RPMI8226 (cell line): ENCODE measurements around the gene RAB13.
A peak's percentile ranks its signal among the peaks of the same experiment; 100 is the strongest.

ENCODE experiments used
- DNase-seq: peaks from one replicate; pipeline ENCODE4 v3.0.0-alpha.2; 2015

Gene RAB13

DNA sequence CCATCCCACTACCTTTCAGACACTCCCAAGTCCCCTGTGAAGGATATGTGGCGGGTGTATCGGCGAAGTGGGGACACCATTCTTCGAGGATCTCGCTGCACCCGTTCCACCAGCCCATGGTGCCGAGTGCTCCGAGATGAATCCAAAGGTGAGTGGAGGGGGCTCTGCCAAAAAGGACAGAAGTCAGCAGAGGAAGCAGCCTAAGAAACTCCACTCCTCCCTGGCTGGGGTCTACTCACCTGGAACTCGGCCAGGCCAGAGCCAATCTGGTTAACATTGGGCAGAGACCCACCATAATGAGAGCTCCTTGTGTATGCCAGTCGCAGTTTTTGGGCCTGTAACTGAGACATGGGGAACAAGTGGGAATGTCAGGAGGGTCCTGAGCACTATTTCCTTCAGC is 31.3 kb downstream of the RAB13 start:
- DNase-seq, result no peak

DNA sequence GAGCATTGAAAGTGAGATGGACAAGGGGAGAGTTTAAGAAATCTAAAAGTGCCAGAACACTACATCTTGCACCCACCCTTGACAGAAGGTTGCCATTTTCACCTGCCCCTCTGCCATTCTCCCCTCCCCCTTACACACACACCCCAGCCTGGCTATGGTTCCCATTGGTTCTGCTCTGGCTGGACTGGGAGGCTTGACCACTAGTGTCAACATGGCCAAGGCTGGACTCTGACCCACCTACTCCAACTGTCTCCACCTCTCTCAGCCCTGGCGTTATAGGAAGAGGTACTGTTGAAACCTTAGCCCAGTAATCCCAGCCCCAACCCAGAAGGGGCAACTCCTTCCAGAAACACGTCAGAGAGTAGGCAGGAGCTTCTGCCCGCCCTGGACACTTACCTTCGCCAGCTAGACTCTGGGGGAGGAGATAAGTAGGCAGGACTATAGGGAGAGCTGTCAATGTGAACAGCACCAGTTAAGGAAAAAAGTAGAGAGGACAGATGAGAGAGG is 32.2 kb downstream of the RAB13 start:
- DNase-seq, result no peak

DNA sequence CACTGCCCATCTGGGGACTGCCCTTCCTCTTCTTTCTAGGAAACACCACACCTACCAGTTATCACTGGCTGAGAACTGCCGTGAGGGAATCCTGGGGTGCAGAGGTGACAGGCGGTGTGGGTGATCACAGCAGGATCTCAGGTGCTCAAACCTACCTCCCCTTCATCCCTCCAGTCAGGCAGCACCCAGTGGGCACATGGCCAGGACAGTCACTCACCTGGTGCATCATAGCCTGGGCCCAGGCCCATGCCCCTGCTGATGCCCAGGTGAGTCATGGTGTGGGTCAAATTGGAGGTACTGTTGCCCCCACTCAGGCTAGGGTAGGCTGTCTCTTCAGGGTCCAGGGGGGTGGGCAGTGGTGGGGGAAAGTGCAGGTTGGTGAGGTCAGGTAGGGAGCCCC is 34.3 kb downstream of the RAB13 start:
- no peak for DNase-seq

DNA sequence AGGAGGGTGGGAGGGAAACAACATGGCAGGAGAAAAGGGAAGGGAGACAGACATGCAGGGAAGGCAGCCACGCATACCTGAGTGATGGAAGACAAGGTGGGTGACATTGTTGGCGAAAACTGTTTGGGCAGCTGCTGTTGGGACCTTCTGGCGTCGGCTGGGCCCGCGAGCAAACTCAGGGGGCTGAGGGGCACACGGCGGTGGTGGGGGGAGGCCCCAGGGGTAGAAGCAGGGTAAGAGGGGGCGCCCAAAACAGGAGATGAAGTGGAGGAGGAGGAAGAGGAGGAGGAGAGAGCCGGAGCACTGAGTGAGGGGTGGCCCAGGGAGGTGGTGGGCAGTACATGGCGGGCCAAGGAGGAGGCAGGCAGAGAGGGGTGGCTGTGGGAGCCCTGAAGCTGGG is 35.0 kb downstream of the RAB13 start:
- no peak for DNase-seq

DNA sequence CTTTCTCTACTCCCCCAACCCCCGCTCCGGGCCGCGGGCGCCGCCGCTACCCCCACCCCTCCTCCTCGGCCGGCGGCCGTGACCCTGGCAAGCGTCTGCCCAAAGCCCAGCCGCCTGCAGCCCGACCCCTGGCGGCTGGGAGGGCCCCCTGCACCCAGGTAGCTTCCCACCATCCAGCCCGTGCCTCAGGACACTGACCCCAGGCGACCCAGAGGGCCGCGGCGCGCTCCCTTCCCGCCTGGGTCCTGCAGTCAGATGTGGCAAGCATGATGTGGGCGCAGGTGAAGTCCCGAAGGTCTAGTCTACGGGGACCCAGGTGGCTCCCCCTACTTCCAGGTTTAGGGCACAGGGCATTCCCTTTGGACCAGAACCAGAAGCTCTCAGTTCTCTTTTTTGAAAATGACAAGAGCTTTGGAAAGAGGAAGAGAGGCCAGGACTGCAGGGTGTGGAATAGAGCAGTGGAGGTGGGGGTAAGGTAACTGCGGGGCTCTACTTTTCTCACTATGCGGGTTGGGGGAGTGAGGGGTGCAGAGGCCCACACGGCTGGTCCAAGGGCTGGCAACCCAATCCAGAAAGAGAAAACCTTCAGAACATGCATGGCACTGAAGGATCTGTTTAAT is 39.4 kb downstream of the RAB13 start, which contains the start of gene DENND4B:
Gene DENND4B, minus strand, starts transcription at position 97 of the 620 bp plus-strand sequence. CDS start 2,344 bp downstream, outside the sequence.
- peak; percentile 94 for DNase-seq

DNA sequence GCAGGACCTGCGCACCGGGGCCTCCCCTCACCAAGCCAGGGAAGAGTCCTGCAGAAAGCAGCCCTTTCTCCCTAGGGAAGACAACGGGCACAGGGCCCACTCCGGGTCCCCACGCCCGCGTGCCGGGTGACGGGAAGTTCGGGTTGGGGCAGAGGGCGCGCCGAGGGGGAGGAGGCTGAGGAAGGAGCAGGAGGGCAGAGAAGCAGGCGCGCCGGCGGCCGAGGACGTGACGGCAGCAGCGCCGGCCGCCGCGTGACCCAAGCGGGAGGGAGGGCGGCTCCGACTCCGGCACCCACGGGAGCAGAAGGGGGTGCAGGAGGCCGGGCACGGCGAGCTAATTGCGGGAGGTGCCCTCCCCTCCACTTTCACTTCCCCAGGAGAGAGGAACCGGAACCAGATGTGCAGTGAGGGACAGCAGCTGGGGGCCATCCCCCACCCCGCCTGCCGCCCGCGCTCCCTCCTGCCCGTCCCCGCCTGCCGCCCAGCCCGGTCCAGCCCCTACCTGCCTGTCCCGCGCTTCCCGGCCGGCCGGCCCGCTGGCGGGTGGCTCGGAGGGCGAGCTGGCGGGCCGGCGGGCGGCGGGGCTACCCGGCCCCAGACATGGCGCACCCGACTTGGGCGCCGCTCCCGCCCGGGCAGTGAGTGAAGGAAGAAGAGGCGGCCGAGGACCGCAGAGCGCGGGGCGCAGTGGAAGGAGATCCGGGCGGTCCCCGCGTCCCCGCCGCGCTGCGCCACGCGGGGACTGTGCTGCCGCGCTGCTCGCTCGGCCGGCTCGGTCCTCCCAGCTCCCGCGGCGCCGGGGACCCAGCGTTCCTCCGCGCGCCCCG is 40.1 kb downstream of the RAB13 start:
- DNase-seq, result peak; percentile 97

DNA sequence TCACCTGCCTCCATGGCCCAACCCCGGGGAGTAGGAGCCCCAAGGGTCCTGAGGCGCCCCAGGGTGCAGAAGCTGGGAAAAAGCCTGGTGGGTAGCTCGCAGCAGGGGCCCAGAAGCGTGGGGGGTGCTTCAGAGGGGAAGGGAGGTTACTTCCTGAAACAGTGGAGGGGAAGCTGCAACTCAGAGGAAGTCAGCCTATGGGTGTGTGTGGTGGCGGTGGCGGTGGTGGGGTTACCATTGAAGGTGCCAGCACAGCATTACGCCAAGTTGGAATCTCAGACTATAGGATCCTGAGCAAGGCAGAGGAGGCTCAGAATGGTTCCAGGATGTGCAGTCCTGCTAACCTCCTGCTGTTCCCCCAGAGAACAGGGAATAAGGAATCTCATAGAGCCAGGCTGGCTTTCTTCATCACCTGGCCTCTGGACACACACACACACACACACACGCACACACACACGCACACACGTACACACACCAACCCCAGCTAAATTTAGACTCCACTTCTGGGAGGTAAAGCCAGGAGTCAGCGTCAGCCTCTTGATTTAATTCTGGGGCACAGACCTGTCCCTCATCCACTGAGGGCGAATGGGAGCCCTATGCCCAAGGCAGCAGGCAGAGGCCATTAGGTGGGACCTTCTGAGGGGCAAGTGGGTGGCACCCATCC is 40.9 kb downstream of the RAB13 start:
- DNase-seq, result peak; percentile 82

DNA sequence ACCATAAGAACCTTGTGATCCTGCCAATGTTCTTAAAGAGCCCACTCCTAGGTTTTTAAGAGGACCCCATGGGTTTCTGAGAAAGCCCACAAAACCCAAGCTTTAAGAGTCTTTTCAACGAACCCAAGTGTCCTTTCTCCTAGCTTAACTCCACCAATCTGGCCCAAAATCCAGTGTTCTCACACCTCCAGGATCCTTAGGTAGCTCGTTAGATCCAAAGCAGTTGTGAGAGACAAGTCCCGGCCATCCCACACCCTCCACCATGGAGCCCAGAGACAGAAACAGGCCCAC is 41.4 kb downstream of the RAB13 start:
- no peak for DNase-seq

DNA sequence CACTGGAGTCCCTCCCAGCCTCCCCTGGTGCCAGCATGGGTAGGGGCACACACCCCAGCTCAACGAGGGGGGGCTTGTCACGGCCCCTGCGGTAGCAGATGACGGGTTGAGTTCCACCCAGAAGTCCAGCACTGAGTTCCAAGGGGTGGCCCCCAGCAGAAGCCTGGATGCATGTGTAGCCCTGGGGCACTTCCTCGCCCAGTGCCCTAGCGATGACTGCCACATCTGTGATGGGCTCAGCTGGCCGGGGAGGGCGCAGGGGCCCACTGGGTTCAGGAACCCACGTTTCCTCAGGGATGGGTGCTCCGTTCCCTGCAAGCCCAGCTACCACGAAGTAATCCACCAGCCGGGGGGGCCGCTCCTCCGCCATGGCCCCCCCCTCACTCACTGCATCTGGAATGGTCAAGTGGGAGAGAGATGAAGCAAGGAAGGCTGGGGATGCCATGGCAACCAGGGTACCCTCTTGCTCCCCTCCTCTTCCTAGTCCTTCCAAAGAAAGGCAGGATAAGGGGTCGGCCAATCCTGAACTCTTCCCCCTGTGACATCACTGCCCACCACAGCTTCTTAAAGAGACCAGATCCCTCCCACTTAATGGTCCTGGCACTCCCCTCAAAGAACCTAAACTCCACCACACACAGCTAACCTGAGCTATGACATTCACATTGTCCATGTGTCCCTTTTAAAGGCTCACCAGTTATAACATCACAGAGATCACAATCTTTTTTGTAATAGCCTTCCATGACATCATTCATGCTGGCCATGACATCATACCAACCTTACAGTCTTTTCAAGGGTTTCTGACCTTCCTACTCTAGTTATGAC is 41.9 kb downstream of the RAB13 start:
- no peak for DNase-seq

DNA sequence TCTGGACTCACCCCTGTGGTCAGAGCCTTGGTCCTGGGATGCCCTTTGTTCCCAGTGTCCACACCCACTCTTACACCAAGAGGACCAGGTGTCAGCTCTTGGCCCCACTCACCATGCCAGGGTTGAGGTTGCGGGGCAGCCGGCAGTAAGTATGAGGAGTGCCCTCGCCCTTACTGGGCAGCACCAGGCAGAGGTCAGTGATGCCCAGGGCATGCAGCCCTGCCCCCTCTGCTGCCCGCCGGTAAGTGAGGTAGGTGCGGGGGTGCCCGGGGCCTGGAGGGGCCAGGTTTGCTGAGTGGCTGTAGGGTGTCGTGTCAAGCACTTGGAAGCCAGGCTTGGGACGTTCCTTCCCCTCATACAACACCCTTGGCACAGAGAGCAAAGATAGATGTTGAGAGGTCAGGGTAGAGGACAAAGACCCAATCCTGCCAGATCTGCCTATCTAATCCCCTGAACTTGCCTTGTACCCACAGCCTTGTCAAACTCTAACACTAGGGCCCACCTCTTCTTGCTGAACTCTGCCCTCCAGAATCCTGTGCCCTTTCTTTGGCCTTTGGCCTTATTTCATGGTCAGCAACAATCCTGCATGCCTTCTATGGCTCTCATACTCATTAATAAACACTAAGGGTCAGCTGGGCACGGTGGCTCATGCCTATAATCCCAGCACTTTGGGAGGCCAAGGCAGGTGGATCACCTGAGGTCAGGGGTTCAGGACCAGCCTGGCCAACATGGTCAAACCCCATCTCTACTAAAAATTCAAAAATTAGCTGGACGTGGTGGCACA is 43.2 kb downstream of the RAB13 start:
- no peak for DNase-seq

DNA sequence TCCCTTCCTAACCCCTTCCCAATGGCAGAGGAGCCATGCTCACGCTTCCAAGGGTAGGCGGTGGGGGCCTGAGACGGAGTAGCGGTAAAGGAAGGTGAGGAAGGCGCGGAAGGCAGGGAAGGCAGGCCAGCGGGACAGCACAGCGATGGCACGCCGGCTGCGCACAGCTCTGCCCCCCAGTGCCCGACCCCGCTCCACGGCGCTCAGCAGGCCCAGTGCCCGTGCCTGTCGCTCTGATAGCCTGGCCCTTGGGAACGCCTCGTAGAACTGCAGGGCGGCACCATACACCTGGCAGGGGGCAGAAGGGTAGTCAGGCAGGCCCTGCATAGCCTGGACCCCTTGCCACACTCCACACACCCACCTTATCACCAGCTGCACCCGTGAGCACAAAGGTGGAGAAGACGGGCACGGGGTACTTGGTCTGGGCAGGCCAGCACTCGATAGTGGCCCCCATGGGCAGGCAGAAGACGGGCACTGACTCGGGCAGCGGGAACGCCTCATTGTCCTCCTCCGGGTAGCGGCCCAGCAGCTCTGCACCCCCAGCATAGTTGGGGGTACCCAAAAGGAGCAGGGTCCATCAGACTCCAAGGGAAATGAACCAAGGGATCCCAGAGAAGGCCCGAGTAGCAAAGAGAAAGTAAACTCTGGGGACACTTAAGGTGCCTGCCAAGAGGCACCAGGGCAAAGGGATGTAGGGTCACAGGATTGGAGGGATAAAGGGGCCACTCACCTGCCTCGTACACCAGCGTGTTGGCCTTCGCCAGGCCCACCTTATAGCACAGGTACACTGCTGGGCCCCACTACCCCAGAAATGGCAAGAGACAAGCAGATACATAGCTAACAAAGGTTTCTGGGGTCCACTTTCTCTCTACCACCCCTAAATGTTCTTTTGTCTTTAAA is 44.1 kb downstream of the RAB13 start:
- no peak for DNase-seq

DNA sequence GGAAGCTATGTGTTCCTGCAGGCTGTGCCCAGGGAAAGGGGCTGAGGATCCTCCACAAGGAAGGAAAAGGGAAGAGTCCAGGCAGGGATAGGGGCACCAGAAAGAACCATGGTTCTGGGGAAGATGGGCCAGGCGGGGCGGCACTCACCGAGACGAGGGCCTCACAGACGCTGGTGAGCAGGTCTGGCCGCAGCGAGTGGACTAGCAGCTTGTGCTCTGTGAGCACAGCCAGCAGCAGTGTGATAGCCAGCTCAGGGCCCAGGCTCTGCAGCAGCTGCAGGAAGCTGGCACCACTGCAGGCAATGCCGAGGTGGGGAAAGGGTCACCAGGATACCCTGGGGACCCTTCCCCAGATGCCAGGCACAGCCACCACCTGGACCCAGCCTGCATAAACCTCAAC is 45.4 kb downstream of the RAB13 start:
- no peak for DNase-seq

DNA sequence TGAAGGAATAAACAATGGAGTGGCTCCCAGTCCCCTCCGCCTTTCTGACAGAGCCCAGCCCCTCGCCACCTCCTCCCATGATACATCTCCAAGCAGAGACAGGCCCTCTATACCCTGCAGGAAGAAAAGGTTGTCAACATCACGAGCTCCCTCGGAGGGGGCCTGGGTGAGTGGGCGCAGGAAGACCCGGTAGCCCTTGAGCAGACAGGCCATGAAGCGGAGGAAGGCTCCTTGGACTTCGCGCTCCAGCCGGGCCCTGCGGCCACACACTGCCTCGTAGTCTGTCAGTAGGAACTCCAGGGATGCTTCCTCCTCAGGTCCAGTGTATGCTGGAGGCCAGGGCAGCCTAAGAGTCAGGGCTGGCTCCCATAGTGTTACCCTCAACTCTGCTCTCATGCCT is 46.7 kb downstream of the RAB13 start:
- DNase-seq, result no peak

DNA sequence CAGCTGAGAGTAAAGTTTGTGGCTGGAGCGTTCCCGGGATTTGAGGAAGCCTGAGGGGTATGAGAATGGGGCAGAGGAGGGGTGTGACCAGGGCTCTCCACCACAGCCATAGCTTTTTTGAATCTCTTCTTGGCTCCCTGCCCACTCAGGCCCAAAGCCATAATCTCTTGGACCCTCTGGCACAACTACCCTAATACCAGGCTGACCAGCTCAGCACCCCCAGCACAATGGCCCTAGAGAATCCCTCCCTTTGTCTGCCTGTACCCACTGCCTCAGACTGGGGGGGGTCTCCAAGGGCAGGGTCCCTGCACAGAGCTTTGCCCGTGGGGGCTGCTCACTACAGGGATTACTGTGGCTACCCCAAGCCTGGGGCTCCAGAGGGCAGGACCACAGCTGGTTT is 47.1 kb downstream of the RAB13 start:
- DNase-seq, result no peak

DNA sequence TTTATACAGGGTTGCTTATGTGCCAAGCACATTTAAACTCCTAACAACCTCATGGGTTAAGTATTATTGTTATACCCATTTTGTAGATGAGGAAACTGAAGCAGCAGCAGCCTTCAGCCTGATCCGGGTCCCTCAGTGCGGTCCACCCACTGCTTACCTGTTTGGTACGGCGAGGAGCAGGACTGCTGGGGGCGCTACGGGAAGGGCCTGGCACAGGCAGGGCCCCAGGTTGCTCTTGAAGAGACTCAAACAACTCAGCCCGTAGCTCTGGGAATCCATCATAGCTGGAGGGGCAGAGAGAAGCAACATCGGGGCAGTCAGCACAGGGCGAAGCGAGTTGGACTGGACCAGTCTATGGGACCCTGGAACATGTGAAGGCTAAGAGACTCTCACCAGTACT is 48.8 kb downstream of the RAB13 start:
- no peak for DNase-seq

DNA sequence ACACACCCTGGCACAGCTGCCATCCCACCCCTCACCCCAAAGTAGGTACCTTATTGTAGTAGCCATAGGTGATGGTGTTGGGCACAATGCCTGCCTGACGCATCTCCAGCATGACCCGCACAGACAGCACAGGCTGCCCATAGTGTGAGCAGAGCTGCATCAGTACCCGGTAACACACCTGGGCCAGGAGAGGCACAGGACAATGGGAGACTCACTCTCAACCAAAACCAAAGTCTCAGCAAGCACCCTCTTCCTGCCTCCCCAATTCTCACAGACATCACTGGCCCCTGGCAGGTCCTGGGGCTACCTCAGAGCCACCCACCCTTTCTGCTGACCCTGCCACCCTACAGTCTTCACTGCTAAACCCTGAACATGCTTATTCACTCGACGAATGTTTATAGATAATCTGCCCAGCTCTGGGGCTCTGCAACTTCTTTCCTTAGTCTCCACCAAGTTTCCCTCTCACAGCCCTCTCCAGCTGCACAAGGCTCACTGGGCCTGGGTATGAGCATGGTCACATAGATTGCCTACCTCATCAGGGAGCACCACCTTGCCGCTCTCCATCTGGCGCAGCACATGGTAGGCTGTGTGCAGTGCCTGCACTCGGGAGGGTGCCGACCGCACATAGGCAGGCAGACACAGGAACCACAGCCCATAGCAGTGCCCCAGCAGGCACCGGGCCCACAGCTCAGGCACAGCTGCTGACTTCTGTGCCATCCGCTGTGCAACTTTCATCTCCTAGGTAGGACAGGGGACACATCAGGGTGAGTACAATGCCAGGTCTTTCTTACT is 49.9 kb downstream of the RAB13 start:
- no peak for DNase-seq

DNA sequence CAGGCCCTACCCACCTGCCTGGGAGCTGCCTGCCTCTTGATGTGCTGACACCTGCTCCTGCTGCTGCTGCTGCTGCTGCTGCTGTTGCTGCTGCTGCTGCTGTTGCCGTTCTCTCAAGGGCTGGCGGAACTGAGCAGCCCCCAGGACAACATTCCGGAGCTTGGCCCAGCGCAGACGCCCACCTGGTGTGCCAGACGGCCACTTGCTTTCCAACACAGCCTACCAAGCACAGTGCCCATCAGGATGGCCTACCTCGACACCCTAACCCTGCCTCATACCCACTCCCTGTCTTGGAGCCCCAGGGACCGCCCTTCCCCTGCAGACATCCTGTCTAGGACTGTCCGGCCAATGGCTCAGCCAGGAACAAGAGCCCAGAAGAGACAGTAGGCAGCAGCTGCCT is 51.4 kb downstream of the RAB13 start:
- DNase-seq, result no peak

DNA sequence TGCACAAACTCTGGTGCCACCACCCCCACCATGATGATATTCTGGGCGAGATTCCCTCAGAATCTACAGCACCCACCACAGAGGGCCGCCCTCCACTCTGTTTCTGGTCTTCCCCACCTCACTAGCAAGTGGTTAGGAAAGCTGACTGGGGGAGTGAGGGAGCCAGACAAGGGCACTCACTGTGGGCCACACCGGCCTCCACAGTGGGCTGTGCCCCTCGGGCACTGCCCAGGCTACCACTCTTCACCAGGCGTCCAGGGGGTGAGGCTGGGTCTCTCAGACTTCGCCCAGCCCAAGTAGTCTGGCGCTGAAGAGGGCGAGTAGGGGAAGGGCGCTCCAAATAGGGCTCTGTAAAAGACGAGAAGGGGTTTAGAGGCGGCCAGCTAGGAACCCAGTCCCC is 52.2 kb downstream of the RAB13 start:
- DNase-seq, result no peak

DNA sequence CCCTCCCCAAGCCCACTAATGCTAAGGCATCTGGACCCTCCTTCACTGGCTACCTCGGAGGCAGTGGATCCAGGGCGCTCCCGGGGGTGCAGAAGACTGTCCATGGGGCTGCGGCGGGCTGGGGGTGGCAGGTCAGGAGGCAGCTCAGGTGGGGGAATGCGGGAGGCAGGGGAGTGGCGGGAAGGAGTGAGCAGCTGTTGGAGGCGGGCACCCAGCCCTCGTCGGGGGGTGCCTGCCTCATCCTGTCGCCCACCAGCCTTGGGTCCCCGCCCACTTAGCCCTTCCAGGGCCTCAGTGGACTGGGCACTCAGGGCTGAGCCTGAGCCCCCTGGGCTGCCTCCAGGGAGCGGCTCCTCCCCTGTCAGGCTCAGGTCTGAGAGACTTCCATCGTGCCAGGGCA is 52.7 kb downstream of the RAB13 start:
- no peak for DNase-seq
